Gastroesophageal sphincter (tissue), 4 donors: Measurements from ENCODE around the gene KCTD17. TPM values are rescaled to one million over a fixed set of nuclear protein-coding genes. Genes with fewer than 3 reads are reported as not detected.
A peak's percentile ranks its signal among the peaks of the same experiment; 100 is the strongest.

Experiments
- ATAC-seq: fragments of 150-250 bp; one replicate; pipeline ENCODE4 v1.9.1; 2016; ENCODE audit warnings: mild to moderate bottlenecking, moderate library complexity
- H3K27ac ChIP-seq, 4 donors: fragments of 200-600 bp; sonication (generic) in 3 of 4; 1 replicate in 3 of 4; 2 replicates in 1 of 4; pipeline ENCODE4 v1.5.1; 2016 to 2019
- H3K27me3 ChIP-seq: fragments of 200-600 bp; sonication (generic); one replicate; pipeline ENCODE4 v1.5.1; 2019
- H3K36me3 ChIP-seq, 2 donors: fragments of 200-600 bp; sonication (generic); one replicate each; pipeline ENCODE4 v1.5.1; 2019; ENCODE audit warnings: control low read depth in 1 of 2
- H3K4me1 ChIP-seq, 3 donors: fragments of 200-600 bp; sonication (generic); 1 replicate in 2 of 3; 2 replicates in 1 of 3; pipeline ENCODE4 v1.5.1; 2016 to 2019; ENCODE audit warnings: control low read depth in 2 of 3
- H3K4me3 ChIP-seq, 2 donors: fragments of 200-600 bp; sonication (generic); one replicate each; pipeline ENCODE4 v1.5.1; 2019; ENCODE audit warnings: mild to moderate bottlenecking in 1 of 2, moderate library complexity in 1 of 2
- H3K9me3 ChIP-seq, 3 donors: fragments of 200-600 bp; sonication (generic); one replicate each; pipeline ENCODE4 v1.5.1; 2017 to 2019; ENCODE audit warnings: control low read depth in 2 of 3
- EP300 ChIP-seq: sonication (generic); formaldehyde crosslinking; IDR thresholded peaks from one replicate; pipeline ENCODE4 v1.6.1; 2017; ENCODE audit warnings: antibody characterized with exemption, mild to moderate bottlenecking
- POLR2A ChIP-seq, 2 donors: fragments of 450-650 bp; IDR thresholded peaks; one replicate each; pipeline ENCODE4 v1.6.1; 2017; ENCODE audit warnings: antibody characterized with exemption in 2 of 2, mild to moderate bottlenecking in 2 of 2, moderate library complexity in 1 of 2
- POLR2AphosphoS5 ChIP-seq: sonication (generic); formaldehyde crosslinking; IDR thresholded peaks from one replicate; pipeline ENCODE4 v1.6.1; 2017; ENCODE audit warnings: antibody characterized with exemption
- WGBS, 2 donors: methylation state at CpG; one replicate each; pipeline ENCODE4 v1.1.5; 2018; ENCODE audit warnings: low coverage in 1 of 2; 5-methylcytosine and 5-hydroxymethylcytosine counted together
- total RNA-seq, 4 donors: library from RNA; depleted of rRNA; stranded (reverse); fragments of >200 nt; gene quantifications; one replicate each; pipeline ENCODE4 v1.1.0, GENCODE V29; 2016
- TF ChIP-seq, protein P1 (sequence below), 4 experiments: fragments of 200-600 bp in 2 of 4; fragments of 450-650 bp in 2 of 4; sonication (generic) in 1 of 4; IDR thresholded peaks; one replicate each; pipeline ENCODE4 v1.5.1; 2017 to 2019; ENCODE audit warnings: antibody characterized with exemption in 4 of 4, mild to moderate bottlenecking in 2 of 4, moderate library complexity in 2 of 4

KCTD17 gene
- total RNA-seq, 4 donors from 2014 or later = 23.3 to 33.2 (median 29.3) TPM

DNA sequence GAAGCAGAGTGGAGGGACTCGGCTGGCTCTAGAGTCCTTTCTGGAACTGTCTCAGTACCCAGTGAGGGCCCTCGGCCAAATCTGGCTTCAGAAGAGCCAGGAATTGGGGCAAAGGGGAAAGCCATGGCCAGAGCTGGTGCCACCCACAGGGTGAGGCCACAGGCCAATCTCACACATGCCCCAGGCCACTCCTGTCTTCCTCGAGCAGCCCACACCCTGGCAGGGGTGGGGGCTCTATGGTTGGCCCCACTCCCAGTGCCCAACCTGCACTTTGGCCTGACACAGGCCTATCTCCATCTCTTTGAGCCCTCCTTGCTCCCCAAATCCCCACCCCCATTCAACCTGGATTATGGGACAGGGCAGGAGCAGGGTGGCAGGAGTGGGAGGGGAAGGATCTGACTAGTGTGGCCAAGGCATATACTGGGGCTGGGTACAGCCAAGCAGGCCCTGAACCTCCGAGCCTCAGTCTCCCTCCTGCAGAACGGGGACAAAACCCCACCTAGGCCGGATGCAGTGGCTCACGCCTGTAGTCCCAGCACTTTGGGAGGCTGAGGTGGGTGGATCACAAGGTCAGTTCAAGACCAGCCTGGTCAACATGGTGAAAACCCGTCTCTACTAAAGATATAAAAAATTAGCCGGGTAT, 39.2 kb upstream of the KCTD17 start:
- Histone ChIP-seq H3K27ac (peak overlapping the region in 1 of 4 donors; percentile 19), H3K4me3 (no peak overlapping the region), H3K36me3 (peaks cover 0 to 21% of the 10 kb centered on the region in 2 donors), H3K9me3 (no peaks in the 10 kb centered on the region), H3K4me1 (peaks cover 0 to 49% (median 21%) of the 10 kb centered on the region in 3 donors), H3K27me3 (no peaks in the 10 kb centered on the region)
- TF ChIP-seq, protein P1, sequence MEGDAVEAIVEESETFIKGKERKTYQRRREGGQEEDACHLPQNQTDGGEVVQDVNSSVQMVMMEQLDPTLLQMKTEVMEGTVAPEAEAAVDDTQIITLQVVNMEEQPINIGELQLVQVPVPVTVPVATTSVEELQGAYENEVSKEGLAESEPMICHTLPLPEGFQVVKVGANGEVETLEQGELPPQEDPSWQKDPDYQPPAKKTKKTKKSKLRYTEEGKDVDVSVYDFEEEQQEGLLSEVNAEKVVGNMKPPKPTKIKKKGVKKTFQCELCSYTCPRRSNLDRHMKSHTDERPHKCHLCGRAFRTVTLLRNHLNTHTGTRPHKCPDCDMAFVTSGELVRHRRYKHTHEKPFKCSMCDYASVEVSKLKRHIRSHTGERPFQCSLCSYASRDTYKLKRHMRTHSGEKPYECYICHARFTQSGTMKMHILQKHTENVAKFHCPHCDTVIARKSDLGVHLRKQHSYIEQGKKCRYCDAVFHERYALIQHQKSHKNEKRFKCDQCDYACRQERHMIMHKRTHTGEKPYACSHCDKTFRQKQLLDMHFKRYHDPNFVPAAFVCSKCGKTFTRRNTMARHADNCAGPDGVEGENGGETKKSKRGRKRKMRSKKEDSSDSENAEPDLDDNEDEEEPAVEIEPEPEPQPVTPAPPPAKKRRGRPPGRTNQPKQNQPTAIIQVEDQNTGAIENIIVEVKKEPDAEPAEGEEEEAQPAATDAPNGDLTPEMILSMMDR (IDR thresholded peaks at IDR 0.05) = no peak
- TF ChIP-seq POLR2AphosphoS5 = no peak
- no peak for TF ChIP-seq EP300
- no peak for TF ChIP-seq POLR2A (IDR thresholded peaks at IDR 0.05)
- WGBS, 2 donors = 67 to 100% methylated on average over 1 of the region's 9 CpGs
- ATAC-seq = peak; percentile 30

DNA sequence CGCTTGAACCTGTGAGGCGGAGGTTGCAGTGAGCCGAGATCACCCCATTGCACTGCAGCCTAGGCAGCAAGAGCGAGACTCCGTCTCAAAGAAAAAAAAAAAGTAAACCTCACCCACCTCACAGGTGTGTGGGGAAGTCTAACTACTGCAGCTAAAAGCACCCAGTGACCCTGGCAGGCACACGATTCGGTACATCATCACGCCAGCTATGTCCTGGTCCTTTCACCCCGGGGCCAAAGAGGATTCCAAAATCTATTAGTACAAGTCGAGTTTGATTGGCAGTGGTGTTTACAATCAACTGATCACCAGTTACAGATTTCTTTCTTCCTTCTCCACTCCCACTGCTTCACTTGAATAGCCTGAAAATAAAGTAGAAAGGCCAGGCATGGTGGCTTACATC, 38.6 kb upstream of the KCTD17 start:
- peaks cover 0 to 26% of the 10 kb centered on the region in 2 donors for H3K36me3 ChIP-seq
- peaks cover 0 to 54% (median 26%) of the 10 kb centered on the region in 3 donors for H3K4me1 ChIP-seq
- H3K4me3 ChIP-seq = no peak overlapping the region
- H3K27me3 ChIP-seq = no peaks in the 10 kb centered on the region
- H3K27ac ChIP-seq = peak overlapping the region in 1 of 4 donors; percentile 7
- 80 to 85% methylated on average over 5 to 9 of the region's 10 CpGs for WGBS, 2 donors
- no peak for TF ChIP-seq EP300
- TF ChIP-seq, protein P1 (IDR thresholded peaks at IDR 0.05) = no peak
- H3K9me3 ChIP-seq = no peaks in the 10 kb centered on the region
- no peak for ATAC-seq

DNA sequence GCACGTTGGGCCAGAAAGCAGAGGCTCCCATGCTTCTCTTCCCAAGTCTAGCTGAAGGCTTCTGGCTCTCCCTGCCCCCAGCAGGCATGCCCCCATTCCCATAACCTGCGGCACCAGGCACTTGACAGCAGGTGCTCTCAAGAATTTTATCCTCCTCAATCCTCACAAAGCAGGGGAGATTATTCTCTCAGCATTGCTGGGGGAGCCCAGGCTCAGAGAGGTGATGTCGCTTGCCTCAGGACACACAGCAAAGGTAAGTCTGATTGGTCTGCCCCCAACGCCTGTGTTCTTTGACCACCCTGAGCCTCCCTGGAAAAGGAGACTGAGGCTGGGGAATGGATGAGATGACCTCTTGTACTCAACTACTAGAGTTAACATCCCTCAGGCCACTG, 37.1 kb upstream of the KCTD17 start:
- WGBS, 2 donors = 33 to 54% methylated on average over 1 to 2 of the region's 4 CpGs
- TF ChIP-seq POLR2AphosphoS5 = no peak
- no peak for TF ChIP-seq EP300
- TF ChIP-seq, protein P1 (IDR thresholded peaks at IDR 0.05) = no peak
- TF ChIP-seq POLR2A (IDR thresholded peaks at IDR 0.05) = no peak
- Histone ChIP-seq H3K4me1 (peaks cover 0 to 64% (median 33%) of the 10 kb centered on the region in 3 donors), H3K36me3 (peaks cover 0 to 29% of the 10 kb centered on the region in 2 donors), H3K4me3 (no peak overlapping the region), H3K27me3 (no peaks in the 10 kb centered on the region), H3K9me3 (no peaks in the 10 kb centered on the region), H3K27ac (peak overlapping the region in 1 of 4 donors; percentile 41)
- no peak for ATAC-seq

DNA sequence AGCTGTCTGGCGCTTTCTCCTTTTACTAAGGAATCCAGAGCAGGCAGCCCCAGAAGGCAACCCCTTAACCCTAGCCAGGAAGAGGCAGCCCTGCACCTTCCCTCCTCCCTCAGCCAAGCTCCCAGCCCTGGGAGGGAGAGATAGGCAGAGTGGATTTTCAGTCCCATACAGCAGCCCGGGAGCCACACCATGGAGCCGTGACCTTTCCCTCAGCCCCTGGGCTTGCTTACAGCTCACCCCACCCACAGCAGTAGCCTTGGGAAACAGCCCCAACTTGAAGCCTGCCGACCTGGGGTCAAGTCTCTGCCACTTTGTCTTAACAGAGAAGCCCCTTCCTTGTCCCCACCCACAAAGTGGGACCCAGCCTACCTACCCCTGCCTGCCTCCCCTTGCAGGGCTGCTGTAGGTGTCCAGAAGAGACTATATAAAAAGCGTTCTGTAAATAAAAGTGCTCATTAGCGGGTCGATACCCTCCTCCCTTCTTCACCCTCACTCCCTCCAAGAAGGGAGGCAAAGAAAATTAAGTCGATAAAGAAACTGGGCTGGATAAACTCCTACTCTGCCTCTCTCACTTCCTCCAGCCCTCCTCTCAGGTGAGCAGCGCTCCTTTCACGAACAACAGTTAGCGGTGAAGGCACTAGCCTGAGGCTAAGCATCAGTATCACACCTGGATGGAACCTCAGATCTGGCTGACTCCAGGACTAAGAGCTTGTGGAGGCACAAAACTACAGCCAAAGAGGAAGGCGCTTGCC, 36.5 kb upstream of the KCTD17 start:
- H3K36me3 ChIP-seq = peaks cover 0 to 29% of the 10 kb centered on the region in 2 donors
- peak overlapping the region in 1 of 4 donors; percentile 41 for H3K27ac ChIP-seq
- no peaks in the 10 kb centered on the region for H3K27me3 ChIP-seq
- no peaks in the 10 kb centered on the region for H3K9me3 ChIP-seq
- no peak for ATAC-seq
- H3K4me1 ChIP-seq = peaks cover 0 to 64% (median 33%) of the 10 kb centered on the region in 3 donors
- H3K4me3 ChIP-seq = no peak overlapping the region
- TF ChIP-seq POLR2AphosphoS5 = no peak
- TF ChIP-seq EP300 = no peak
- no peak for TF ChIP-seq POLR2A (IDR thresholded peaks at IDR 0.05)
- TF ChIP-seq, protein P1 (IDR thresholded peaks at IDR 0.05) = no peak
- 80 to 83% methylated on average over 2 to 4 of the region's 12 CpGs for whole genome bisulfite sequencing, 2 donors

DNA sequence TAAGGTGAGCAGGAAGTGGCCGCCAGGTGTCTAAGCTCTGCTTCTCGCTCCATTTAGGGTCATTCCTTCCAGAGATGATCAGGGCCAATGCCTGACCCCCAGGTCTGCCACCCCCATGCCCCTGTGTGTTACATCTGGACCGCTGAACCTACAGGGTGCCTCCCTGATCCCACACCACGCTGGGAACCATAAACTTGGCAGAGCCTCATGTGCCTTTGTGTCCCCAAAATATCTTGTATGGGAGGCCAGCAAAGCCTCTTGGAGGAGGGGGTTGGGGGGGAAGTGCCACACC, 36.0 kb upstream of the KCTD17 start:
- no peaks in the 10 kb centered on the region for H3K27me3 ChIP-seq
- no peak overlapping the region for H3K27ac ChIP-seq
- peaks cover 0 to 28% of the 10 kb centered on the region in 2 donors for H3K36me3 ChIP-seq
- no peak overlapping the region for H3K4me3 ChIP-seq
- H3K9me3 ChIP-seq = no peaks in the 10 kb centered on the region
- H3K4me1 ChIP-seq = peaks cover 0 to 68% (median 35%) of the 10 kb centered on the region in 3 donors
- no peak for ATAC-seq
- 100% methylated on average over 1 of the region's 4 CpGs for WGBS, 2 donors
- TF ChIP-seq POLR2A (IDR thresholded peaks at IDR 0.05) (no peak), EP300 (no peak), POLR2AphosphoS5 (no peak)
- TF ChIP-seq, protein P1 (IDR thresholded peaks at IDR 0.05) = no peak
